ENCODE measurements around the gene RMC1. TPM values are rescaled to one million over a fixed set of nuclear protein-coding genes. Genes with fewer than 3 reads are reported as not detected.
A peak's percentile ranks its signal among the peaks of the same experiment; 100 is the strongest.

The RMC1 gene
- total and polyA plus RNA-seq, 2 experiments from 2014 or later = 10.4 to 28.0 TPM

DNA sequence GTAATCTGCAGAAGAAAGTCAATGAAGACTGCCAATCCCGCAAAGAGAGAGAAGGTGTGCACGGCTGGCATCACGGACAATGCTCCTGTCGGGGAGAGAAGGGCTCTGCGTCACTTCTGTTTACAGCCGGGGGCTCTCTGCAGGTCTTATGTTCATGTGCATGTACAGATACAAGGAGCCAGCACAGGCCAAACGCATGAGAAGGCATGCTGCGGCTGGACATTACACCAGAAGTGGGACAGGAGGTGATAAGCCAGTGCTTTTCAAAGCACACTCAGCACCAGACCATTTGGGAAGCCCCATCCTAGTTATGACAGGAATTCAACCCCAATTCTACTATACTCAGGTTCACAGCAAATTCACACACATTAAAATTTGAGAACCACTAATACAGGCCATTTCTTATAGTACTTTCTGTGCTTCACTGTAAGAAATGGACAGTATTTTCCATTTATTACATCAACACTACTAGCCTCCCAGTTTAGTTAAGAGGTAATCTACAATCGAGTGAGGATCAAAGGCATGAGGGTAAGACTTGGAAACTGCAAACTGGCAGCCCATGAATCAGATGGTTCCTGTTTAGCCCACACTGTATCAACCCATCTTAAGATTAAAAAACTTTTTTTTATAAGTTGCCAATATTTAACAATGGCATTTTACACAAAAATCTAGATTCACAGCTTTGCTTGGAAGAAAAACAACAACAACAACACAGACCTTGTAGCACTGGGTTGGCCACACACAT lies 38.2 kb downstream of the RMC1 start:
- TF ChIP-seq, protein P1, sequence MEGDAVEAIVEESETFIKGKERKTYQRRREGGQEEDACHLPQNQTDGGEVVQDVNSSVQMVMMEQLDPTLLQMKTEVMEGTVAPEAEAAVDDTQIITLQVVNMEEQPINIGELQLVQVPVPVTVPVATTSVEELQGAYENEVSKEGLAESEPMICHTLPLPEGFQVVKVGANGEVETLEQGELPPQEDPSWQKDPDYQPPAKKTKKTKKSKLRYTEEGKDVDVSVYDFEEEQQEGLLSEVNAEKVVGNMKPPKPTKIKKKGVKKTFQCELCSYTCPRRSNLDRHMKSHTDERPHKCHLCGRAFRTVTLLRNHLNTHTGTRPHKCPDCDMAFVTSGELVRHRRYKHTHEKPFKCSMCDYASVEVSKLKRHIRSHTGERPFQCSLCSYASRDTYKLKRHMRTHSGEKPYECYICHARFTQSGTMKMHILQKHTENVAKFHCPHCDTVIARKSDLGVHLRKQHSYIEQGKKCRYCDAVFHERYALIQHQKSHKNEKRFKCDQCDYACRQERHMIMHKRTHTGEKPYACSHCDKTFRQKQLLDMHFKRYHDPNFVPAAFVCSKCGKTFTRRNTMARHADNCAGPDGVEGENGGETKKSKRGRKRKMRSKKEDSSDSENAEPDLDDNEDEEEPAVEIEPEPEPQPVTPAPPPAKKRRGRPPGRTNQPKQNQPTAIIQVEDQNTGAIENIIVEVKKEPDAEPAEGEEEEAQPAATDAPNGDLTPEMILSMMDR (IDR thresholded peaks at IDR 0.05; ENCODE audit: low read depth, low read length) = no peak
- H3K27ac ChIP-seq = peak overlapping the region; percentile 31
- H3K36me3 ChIP-seq = peaks cover 28% of the 10 kb centered on the region

GRCh38 chr18:23542461-23542860 lies 39.1 kb downstream of the RMC1 start:
- peaks cover 27% of the 10 kb centered on the region for H3K36me3 ChIP-seq
- no peak overlapping the region for H3K4me3 ChIP-seq
- peak overlapping the region; percentile 49 for H3K27ac ChIP-seq
- H3K9me3 ChIP-seq (ENCODE audit: low read depth) = no peaks in the 10 kb centered on the region
- DNase-seq (ENCODE audit: low read depth in 1 of 2, low spot score in 1 of 2) = no peak
- peaks cover 14% of the 10 kb centered on the region for H3K4me1 ChIP-seq (ENCODE audit: low read depth)
- H3K27me3 ChIP-seq = no peaks in the 10 kb centered on the region
- TF ChIP-seq, protein P1 (IDR thresholded peaks at IDR 0.05; ENCODE audit: low read depth, low read length) = no peak

More for the DNA sequence above, 38.2 kb downstream of the RMC1 start:
- peak; percentile 22 to 48 for DNase-seq (ENCODE audit: low read depth in 1 of 2, low spot score in 1 of 2)
- H3K4me1 ChIP-seq (ENCODE audit: low read depth) = peaks cover 14% of the 10 kb centered on the region
- H3K4me3 ChIP-seq = no peak overlapping the region
- no peaks in the 10 kb centered on the region for H3K27me3 ChIP-seq
- H3K9me3 ChIP-seq (ENCODE audit: low read depth) = no peaks in the 10 kb centered on the region

DNA sequence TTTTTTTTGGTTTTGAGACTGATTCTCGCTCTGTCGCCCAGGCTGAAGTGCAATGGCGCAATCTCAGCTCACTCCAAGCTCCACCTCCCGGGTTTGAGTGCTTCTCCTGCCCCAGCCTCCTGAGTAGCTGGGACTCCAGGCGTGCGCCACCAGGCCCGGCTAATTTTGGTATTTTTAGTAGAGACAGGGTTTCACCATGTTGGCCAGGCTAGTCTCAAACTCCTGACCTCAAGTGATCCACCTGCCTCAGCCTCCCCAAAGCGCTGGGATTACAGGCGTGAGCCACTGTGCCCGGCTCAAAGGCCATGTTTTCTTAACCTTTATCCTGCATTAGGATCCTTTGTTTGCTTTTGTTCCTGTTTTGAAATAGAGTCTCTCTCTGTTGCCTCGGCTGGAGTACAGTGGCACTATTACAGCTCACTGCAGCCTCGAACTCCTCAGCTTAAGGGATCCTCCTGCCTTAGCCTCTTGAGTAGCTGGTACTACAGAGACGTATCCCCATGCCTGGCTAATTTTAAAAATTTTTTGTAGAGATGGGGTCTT lies 42.0 kb downstream of the RMC1 start:
- Histone ChIP-seq H3K27ac (no peak overlapping the region), H3K36me3 (peaks cover 7% of the 10 kb centered on the region), H3K4me1 (ENCODE audit: low read depth) (peaks cover 14% of the 10 kb centered on the region), H3K4me3 (no peak overlapping the region), H3K27me3 (no peaks in the 10 kb centered on the region), H3K9me3 (ENCODE audit: low read depth) (no peaks in the 10 kb centered on the region)
- no peak for DNase-seq (ENCODE audit: low read depth in 1 of 2, low spot score in 1 of 2)
- TF ChIP-seq, protein P1 (IDR thresholded peaks at IDR 0.05; ENCODE audit: low read depth, low read length) = no peak

DNA sequence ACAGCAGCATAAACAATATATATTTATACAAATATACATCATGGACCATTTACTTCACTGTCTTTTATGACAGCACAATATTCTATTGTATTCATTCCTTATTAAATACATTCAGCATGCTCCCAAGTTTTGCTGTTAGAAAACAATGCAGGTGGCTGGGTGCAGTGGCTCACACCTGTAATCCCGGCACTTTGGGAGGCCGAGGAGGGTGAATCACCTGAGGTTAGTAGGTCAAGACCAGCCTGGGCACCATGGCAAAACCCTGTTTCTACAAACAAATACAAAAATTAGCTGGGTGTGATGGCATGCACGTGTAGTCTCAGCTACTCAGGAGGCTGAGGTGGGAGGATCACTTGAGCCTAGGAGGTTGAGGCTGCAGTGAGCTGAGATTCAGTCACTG lies 44.0 kb downstream of the RMC1 start:
- no peak overlapping the region for H3K27ac ChIP-seq
- H3K9me3 ChIP-seq (ENCODE audit: low read depth) = no peaks in the 10 kb centered on the region
- peaks cover 13% of the 10 kb centered on the region for H3K4me1 ChIP-seq (ENCODE audit: low read depth)
- TF ChIP-seq, protein P1 (IDR thresholded peaks at IDR 0.05; ENCODE audit: low read depth, low read length) = no peak
- peaks cover 7% of the 10 kb centered on the region for H3K36me3 ChIP-seq
- no peak overlapping the region for H3K4me3 ChIP-seq
- H3K27me3 ChIP-seq = no peaks in the 10 kb centered on the region
- DNase-seq (ENCODE audit: low read depth in 1 of 2, low spot score in 1 of 2) = no peak

- TF ChIP-seq, protein P1 (IDR thresholded peaks at IDR 0.05; ENCODE audit: low read depth, low read length) = no peak
- Histone ChIP-seq H3K9me3 (ENCODE audit: low read depth) (no peaks in the 10 kb centered on the region), H3K27me3 (no peaks in the 10 kb centered on the region), H3K27ac (no peak overlapping the region), H3K4me3 (no peak overlapping the region), H3K4me1 (ENCODE audit: low read depth) (peaks cover 11% of the 10 kb centered on the region), H3K36me3 (peaks cover 7% of the 10 kb centered on the region)
- no peak for DNase-seq (ENCODE audit: low read depth in 1 of 2, low spot score in 1 of 2)
Measured at GRCh38 chr18:23547846-23548245, 44.5 kb downstream of the RMC1 start.
